ENCODE results near the gene TNFAIP3.

TNFAIP3 gene

DNA sequence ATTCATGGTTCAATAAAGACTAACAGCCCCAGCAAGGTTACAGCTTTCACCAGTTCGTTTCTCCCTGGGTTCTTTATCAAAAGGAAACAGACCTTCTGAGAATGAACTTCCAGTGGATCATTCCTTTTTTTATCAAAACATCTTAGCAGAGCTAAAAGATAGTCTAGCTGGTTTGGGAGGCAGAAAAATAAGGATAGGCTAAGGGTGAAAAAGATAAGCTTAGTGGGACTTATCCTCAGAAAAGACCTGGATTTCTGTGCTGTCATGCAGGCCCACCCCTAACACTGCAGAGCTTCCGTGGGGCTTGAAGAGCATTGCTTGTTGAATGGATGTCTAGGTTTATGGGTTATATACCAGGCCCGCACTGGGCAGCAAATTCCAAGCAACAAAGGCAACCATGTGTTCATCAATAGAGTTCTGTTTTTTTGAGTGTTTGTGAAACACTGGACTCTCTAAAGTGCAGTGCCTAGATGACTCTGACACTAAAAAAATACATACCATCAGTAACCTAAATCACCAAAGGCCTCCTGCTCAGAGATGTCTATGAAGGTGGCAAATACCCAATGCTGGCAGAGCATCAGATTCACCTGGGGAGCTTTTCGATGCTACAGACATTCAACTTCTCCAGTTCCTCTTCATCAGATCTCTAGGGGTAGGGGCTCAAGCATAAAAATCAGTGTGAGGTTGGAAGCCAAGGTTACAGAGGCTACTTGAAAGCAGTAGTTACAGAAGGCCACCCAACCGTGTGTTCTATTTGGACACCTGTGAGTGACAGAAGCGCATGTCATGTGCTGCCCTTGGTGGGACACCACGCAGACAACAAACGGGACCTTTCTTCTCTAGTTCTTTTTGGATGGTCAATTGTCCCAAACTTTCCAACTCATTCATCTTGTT, 53.0 kb downstream of the TNFAIP3 start:
- no peak for DNase-seq (ENCODE audit: low read depth in 2 of 3, low spot score in 1 of 3)

DNA sequence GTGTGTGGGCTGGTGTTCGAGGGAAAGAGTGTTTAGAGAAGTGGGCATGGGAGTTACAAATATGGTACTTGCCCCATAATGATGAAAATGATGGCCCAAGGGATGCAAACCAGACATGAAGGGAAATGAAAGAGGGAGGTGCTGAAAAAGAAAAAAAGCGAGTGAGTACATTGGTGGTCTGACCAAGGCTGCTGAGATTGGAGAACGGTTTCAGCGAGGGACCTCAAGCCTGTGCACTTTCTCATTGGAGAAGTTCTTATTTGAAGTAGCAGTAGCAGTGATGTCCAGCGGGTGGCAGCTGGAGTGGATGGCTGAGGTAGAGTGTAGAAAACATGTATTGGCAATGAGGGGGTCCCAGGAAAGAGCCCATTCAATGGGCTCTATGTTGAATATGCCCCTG, 54.8 kb downstream of the TNFAIP3 start:
- no peak for DNase-seq (ENCODE audit: low read depth in 2 of 3, low spot score in 1 of 3)

DNA sequence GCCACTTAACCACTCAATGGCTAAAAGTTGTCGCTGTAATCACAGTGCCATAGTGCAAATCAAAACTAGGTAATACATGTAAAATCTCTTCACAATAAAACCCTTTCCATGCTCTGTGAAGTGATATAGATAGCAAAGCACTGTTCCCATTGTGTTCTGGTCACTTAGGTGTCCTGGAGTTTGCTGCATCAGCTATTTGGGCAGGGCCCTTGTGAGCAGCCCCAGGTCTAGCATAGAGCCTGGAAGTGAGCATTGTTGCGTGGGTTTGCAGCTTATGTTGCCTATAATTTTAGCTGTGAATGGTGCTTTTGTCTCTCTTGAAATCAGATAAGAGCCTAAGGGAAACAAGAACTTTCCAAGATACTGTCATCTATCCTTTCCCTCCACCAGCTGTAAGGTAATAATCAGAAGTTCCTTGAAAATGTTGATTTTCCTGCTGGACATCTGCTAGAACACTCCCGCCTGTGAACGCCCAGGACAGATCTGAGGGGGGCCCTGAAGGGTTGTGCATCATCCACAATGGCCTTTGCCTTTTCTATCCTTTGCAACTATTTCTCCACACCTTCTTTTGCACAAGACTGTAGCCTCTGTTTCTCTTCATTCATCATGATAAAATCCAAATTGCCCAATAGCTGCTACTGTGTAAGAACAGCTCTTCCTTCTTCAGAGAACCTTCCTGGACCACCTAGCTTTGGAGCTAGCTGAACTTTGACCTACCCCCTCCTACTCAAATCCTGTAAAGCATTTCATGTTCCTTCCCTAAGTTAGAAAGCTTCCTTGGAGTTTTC, 57.0 kb downstream of the TNFAIP3 start:
- no peak for DNase-seq (ENCODE audit: low read depth in 2 of 3, low spot score in 1 of 3)

DNA sequence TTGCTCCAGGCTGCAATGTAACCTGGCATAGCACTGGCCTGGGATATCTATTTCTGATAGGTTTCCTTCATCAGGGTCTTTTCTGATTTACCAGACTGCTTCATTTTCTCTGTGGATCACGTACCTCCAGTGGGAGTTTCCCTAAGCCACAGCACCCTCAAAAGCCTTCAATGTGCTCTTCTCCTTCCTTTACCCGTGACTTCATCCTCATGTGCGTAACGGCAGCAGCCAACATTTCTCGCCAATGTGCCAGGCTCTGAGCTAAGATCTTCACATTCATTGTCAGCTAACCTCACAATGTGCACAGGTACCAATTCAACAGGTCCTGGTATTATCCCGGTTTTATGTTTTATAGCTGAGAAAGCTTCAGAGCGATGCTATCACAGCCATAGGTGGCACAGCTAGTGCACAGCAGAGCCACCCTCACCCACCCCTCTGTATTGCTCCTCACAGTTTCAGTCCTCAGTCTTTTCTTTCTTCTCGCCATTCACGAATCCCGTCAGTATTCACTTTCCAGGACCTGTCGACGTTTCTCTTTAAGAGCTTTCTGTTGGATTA, 58.2 kb downstream of the TNFAIP3 start:
- no peak for DNase-seq (ENCODE audit: low read depth in 2 of 3, low spot score in 1 of 3)

DNA sequence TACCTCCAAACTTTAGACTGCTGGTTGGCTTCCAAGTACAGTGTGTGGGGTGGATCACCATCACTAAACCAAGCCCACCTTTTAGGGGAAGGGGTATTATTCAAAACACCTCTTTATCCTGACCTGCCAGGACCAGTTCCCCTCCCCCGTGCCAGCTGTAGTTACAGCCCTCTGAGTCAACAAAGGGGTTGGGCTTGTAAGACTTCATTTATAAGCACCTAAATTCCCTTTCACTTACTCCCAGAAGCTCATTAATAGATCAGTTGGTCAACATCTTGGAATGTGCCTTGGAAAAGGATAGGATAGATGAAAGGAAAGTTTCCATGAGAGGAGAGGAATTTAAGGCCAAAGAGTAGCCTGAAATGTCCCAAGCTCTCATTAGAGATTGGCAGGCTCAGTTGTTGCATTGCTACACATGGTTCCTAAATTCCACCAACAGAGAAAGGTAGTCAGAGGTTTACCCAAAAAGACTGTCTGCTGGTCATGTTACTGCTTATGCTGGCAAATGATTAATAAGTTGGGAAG, 59.2 kb downstream of the TNFAIP3 start:
- peak in 1 of 3 donors; percentile 41 for DNase-seq (ENCODE audit: low read depth in 2 of 3, low spot score in 1 of 3)

DNA sequence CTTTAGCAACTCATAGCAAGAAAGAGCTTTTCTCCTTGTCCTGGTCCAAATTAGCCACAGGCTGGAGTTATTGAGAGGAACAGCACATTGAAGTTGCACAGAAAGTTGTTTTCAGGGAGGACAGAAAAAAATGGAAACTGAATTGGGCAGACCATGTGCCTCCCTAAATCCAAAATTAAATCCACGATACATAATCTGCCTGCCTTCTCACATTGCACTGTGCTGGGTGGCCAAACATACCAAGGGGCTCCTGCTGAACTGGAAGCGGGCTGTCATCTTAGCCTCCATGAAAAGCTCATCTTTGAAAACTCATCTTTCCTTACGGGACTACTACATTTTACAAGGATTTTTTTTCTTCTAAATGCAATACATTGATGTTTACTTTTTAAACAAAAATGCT, 59.9 kb downstream of the TNFAIP3 start:
- no peak for DNase-seq (ENCODE audit: low read depth in 2 of 3, low spot score in 1 of 3)

DNA sequence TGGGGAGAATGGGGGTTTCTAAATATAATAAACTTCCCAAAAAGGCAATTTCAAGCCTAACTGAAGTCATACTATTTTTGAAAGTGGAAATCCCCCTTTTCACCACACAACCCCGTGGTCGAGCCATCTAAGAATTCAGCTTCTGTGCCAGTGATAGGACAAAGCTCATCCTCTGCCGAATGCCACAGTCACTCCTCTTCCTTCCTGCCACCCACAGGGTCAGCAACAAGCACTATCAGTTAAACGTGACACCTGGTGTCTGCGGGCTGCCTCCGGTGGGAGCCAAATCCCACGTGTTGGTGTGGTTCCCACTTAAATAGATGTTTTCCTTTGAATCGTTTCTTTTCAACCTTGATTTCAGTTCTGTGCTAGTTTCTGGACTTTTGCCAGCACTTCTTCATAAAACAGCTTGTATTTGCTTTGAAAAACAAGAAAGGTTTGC, 60.7 kb downstream of the TNFAIP3 start:
- DNase-seq (ENCODE audit: low read depth in 2 of 3, low spot score in 1 of 3): peak; percentile 66 to 72 (median 70)

DNA sequence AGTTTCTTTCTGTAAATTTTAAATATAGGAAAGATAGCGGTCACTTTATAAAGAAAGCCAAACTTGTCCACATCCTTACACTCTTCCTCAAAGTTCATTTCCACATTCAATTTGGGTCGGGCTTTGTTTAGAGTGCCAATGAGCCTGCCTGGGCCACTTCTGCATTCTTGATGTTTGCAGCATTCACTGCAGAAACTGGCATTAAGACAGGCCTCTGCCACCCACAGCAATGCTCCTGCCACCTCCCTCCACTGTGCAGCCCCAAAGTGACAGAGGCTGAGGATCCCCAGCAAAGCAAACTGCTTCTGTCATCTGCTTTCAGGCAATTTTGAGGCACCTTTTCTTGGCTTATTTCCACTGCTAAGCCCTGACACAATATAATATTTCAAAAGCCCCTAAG, 61.2 kb downstream of the TNFAIP3 start:
- DNase-seq (ENCODE audit: low read depth in 2 of 3, low spot score in 1 of 3): no peak

DNA sequence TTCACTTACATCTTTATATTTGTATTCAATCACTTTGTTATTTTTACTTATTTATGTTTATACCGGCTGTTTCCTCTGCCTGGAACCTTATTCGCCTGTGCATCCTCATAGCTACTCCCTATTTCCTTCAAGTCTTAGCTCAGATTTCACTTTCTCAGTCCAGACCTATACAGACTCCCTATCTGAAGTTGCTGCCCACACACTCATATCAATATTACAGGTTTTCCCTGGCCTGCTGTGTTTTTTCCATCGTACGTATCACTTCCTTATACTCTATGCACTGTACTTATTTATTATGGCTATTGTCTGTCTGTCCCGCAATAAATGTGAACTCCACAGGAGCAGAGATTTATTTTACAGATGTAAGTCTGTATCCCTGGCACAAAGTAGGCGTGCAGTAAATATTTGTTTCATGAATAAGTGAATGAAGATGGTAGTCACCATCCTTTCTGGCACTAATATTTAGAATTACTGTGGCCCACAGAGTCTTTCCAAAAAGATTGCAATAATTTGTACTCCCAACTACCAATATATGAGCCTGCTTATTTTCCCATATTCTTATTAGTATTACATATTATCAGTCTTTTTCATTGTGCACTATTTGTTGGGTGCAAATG, 64.9 kb downstream of the TNFAIP3 start:
- no peak for DNase-seq (ENCODE audit: low read depth in 2 of 3, low spot score in 1 of 3)
